ENCODE measurements around the gene DDX27.

Gene DDX27

GRCh38 chr20:49288784-49289696 lies 69.8 kb downstream of the DDX27 start:
- no peak for DNase-seq (ENCODE audit: low read depth in 2 of 2)

- DNase-seq (ENCODE audit: low read depth in 2 of 2), result no peak
Measured at GRCh38 chr20:49290608-49291191, 71.5 kb downstream of the DDX27 start.

- no peak for DNase-seq (ENCODE audit: low read depth in 2 of 2)
Measured at GRCh38 chr20:49291200-49291599, 72.0 kb downstream of the DDX27 start.

GRCh38 chr20:49292010-49292409 lies 72.8 kb downstream of the DDX27 start:
- DNase-seq (ENCODE audit: low read depth in 2 of 2), result no peak

GRCh38 chr20:49293122-49293521 lies 73.9 kb downstream of the DDX27 start:
- DNase-seq (ENCODE audit: low read depth in 2 of 2), result no peak
